Uterus (tissue), 4 donors: ENCODE data around the gene PSAP. TPM values are rescaled to one million over a fixed set of nuclear protein-coding genes. Genes with fewer than 3 reads are reported as not detected.
A peak's percentile ranks its signal among the peaks of the same experiment; 100 is the strongest.

Experiments used
- DNase-seq, 2 donors: peaks; one replicate each; pipeline ENCODE4 v3.0.0-alpha.2; 2019 to 2020
- H3K27ac ChIP-seq, 2 donors: fragments of 200-600 bp; sonication (generic); 1 replicate in 1 of 2; 2 replicates in 1 of 2; pipeline ENCODE4 v1.5.1; 2016 to 2018
- H3K27me3 ChIP-seq, 2 donors: fragments of 200-600 bp; sonication (generic); one replicate each; pipeline ENCODE4 v1.5.1; 2018 to 2019; ENCODE audit warnings: control low read depth in 1 of 2
- H3K36me3 ChIP-seq, 2 donors: fragments of 200-600 bp; sonication (generic); one replicate each; pipeline ENCODE4 v1.5.1; 2019; ENCODE audit warnings: control low read depth in 1 of 2
- H3K4me1 ChIP-seq, 2 donors: fragments of 200-600 bp; sonication (generic); one replicate each; pipeline ENCODE4 v1.5.1; 2018 to 2019; ENCODE audit warnings: control low read depth in 1 of 2
- H3K4me3 ChIP-seq, 2 donors: fragments of 200-600 bp; sonication (generic); 1 replicate in 1 of 2; 2 replicates in 1 of 2; pipeline ENCODE4 v1.5.1; 2018 to 2019; ENCODE audit warnings: mild to moderate bottlenecking in 1 of 2
- H3K9me3 ChIP-seq, 2 donors: fragments of 200-600 bp; sonication (generic); one replicate each; pipeline ENCODE4 v1.5.1; 2019; ENCODE audit warnings: control low read depth in 1 of 2
- POLR2A ChIP-seq, 2 donors: fragments of 450-650 bp; IDR thresholded peaks; one replicate each; pipeline ENCODE4 v1.6.1; 2016; ENCODE audit warnings: antibody characterized with exemption in 2 of 2, mild to moderate bottlenecking in 1 of 2, moderate library complexity in 1 of 2
- intact Hi-C: fragments of 100-400 bp; cut with DNase I; formaldehyde crosslinking; loops from one replicate; pipeline ENCODE4 v1.15.1; 2023; ENCODE audit warnings: low total_unique reads
- total RNA-seq, 4 donors: library from RNA; depleted of rRNA in 3 of 4; stranded (reverse); fragments of >200 nt in 3 of 4; gene quantifications; one replicate each; pipeline versions ENCODE4 v1.1.0 to v1.2.4, GENCODE V29; 2014 to 2023
- TF ChIP-seq, protein P1 (sequence below), 4 experiments: fragments of 200-600 bp in 2 of 4; fragments of 450-650 bp in 2 of 4; sonication (generic) in 2 of 4; IDR thresholded peaks; one replicate each; pipeline ENCODE4 v1.5.1; 2016 to 2019; ENCODE audit warnings: antibody characterized with exemption in 4 of 4, mild to moderate bottlenecking in 2 of 4, moderate library complexity in 1 of 4
- donor health status: DM: yes; HTN: yes; CAD: no.

PSAP gene
- total RNA-seq, 4 donors from 2014 or later = 603 to 903 (median 759) TPM

- Histone ChIP-seq H3K27me3 (no peaks in the 10 kb centered on the region), H3K27ac (no peak overlapping the region), H3K4me1 (peaks cover 0 to 7% of the 10 kb centered on the region in 2 donors), H3K36me3 (no peaks in the 10 kb centered on the region), H3K9me3 (no peaks in the 10 kb centered on the region), H3K4me3 (no peak overlapping the region)
- TF ChIP-seq, protein P1, sequence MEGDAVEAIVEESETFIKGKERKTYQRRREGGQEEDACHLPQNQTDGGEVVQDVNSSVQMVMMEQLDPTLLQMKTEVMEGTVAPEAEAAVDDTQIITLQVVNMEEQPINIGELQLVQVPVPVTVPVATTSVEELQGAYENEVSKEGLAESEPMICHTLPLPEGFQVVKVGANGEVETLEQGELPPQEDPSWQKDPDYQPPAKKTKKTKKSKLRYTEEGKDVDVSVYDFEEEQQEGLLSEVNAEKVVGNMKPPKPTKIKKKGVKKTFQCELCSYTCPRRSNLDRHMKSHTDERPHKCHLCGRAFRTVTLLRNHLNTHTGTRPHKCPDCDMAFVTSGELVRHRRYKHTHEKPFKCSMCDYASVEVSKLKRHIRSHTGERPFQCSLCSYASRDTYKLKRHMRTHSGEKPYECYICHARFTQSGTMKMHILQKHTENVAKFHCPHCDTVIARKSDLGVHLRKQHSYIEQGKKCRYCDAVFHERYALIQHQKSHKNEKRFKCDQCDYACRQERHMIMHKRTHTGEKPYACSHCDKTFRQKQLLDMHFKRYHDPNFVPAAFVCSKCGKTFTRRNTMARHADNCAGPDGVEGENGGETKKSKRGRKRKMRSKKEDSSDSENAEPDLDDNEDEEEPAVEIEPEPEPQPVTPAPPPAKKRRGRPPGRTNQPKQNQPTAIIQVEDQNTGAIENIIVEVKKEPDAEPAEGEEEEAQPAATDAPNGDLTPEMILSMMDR (IDR thresholded peaks at IDR 0.05) = no peak
- TF ChIP-seq POLR2A (IDR thresholded peaks at IDR 0.05) = no peak
- DNase-seq = no peak
- intact Hi-C loops = no loop called here
Measured at GRCh38 chr10:71865561-71866041, 14.6 kb upstream of the PSAP start.

- Histone ChIP-seq H3K27me3 (no peaks in the 10 kb centered on the region), H3K9me3 (no peaks in the 10 kb centered on the region), H3K4me1 (peaks cover 0 to 7% of the 10 kb centered on the region in 2 donors), H3K36me3 (no peaks in the 10 kb centered on the region), H3K27ac (no peak overlapping the region), H3K4me3 (no peak overlapping the region)
- TF ChIP-seq, protein P1 (IDR thresholded peaks at IDR 0.05) = no peak
- TF ChIP-seq POLR2A (IDR thresholded peaks at IDR 0.05) = no peak
- intact Hi-C loops = no loop called here
- no peak for DNase-seq
Measured at GRCh38 chr10:71864911-71865361, 13.9 kb upstream of the PSAP start.

- peak overlapping the region; percentile 89 to 93 for H3K27ac ChIP-seq
- no peaks in the 10 kb centered on the region for H3K27me3 ChIP-seq
- no peaks in the 10 kb centered on the region for H3K36me3 ChIP-seq
- H3K4me3 ChIP-seq = no peak overlapping the region
- peaks cover 0 to 7% of the 10 kb centered on the region in 2 donors for H3K4me1 ChIP-seq
- no peak for TF ChIP-seq POLR2A (IDR thresholded peaks at IDR 0.05)
- TF ChIP-seq, protein P1 (IDR thresholded peaks at IDR 0.05) = no peak
- intact Hi-C loops = no loop called here
- H3K9me3 ChIP-seq = no peaks in the 10 kb centered on the region
- DNase-seq = no peak
Measured at GRCh38 chr10:71863203-71863602, 12.2 kb upstream of the PSAP start.

DNA sequence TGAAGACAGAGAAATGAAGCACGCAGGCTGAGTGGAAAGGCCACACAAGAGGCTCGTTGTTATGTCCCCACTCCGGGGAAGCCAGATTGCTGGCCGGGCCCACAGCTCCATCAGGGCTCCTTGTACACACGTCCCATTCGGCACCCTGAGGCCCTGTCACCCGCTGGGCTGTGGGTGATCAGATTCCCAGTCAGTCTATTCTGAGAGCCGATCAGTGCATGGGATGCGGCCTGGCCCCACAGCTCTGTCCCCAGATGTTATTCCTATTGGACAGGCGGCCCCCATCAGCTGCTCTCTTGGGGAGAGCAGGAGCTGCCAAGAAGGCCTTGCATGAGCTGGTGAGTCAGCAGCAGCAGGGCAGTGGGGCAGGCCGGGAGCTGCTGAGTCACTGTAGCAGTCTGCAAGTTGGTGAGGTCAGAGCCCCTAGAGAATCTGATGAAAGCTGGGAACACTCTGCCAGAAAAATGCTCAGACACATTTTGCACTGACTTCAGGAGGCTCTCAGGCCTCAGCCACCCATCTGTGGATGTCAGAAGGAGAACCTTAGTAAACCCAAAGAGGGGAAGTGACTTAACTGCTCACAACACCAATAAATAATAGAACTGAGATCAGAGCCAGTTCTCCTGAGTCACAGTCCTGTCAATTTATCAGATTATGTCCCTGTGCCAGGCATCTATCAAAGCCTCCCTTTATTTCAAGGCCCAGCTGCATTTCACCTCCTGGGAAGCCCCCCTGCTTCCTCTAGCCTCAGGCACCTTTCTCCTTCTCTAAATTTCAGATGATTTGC lies 9.4 kb upstream of the PSAP start:
- Histone ChIP-seq H3K27ac (peak overlapping the region; percentile 89 to 93), H3K36me3 (no peaks in the 10 kb centered on the region), H3K9me3 (no peaks in the 10 kb centered on the region), H3K4me3 (no peak overlapping the region), H3K4me1 (peaks cover 0 to 7% of the 10 kb centered on the region in 2 donors), H3K27me3 (no peaks in the 10 kb centered on the region)
- peak in 1 of 2 donors; percentile 17 for TF ChIP-seq POLR2A (IDR thresholded peaks at IDR 0.05)
- TF ChIP-seq, protein P1 (IDR thresholded peaks at IDR 0.05) = no peak
- intact Hi-C loops = no loop called here
- DNase-seq = peak; percentile 93 to 98
